K562 (cell line): Measurements from ENCODE around the gene CD151. TPM values are rescaled to one million over a fixed set of nuclear protein-coding genes. Genes with fewer than 3 reads are reported as not detected.
A peak's percentile ranks its signal among the peaks of the same experiment; 100 is the strongest.

Experiments
- CHCHD3 ChIP-seq: fragments of 250-450 bp; sonication (Bioruptor Pico); IDR thresholded peaks from 2 replicates; pipeline ENCODE4 v2.1.2; 2022; ENCODE audit warnings: mild to moderate bottlenecking
- DACH1 ChIP-seq: fragments of 450-650 bp; IDR thresholded peaks from 2 replicates; pipeline ENCODE4 v1.6.1; 2018; ENCODE audit not compliant: partially characterized antibody
- HNRNPL ChIP-seq: fragments of 200-400 bp; formaldehyde crosslinking; IDR thresholded peaks from 2 replicates; pipeline ENCODE4 v1.6.1; 2017; ENCODE audit warnings: low read depth, mild to moderate bottlenecking, low read length
- MYBL2 ChIP-seq, 2 experiments: fragments of 450-650 bp in 1 of 2; sonication (generic) in 1 of 2; formaldehyde crosslinking in 1 of 2; IDR thresholded peaks; 2 replicates each; pipeline versions ENCODE4 v1.6.1 to v1.8.1; 2017 to 2022; ENCODE audit warnings: borderline replicate concordance in 1 of 2, inconsistent platforms in 1 of 2, low read depth in 1 of 2, mild to moderate bottlenecking in 1 of 2, missing genetic modification reagents in 1 of 2, moderate library complexity in 1 of 2
- SMAD4 ChIP-seq: fragments of 250-450 bp; sonication (Bioruptor Pico); conservative IDR thresholded peaks from 2 replicates; pipeline ENCODE4 v1.8.0; 2021; ENCODE audit warnings: inconsistent platforms, mild to moderate bottlenecking, moderate library complexity
- ZNF197 ChIP-seq: fragments of 200-800 bp; sonication (Bioruptor generic); IDR thresholded peaks from 2 replicates; pipeline ENCODE4 v1.6.1; 2016; ENCODE audit warnings: low read depth, missing genetic modification characterization, missing compliant biosample characterization
- polyA plus RNA-seq, 8 experiments: library from polyadenylated mRNA; depleted of rRNA in 4 of 8; stranded (reverse) in 5 of 8; unstranded in 3 of 8; fragments of >200 nt; fragmentation: Nextera tagmentation in 2 of 8; fragmentation: Illumina TruSeq in 1 of 8; extraction: Ambion mirVana in 2 of 8; extraction: Trizol in 1 of 8; gene quantifications; 2 replicates each; pipeline versions ENCODE4 v1.2.1 to v1.2.3, GENCODE V29; 2011 to 2014; ENCODE audit warnings: inconsistent platforms in 1 of 8, missing spikeins in 1 of 8
- total RNA-seq, 7 experiments: library from RNA; depleted of rRNA in 6 of 7; stranded (reverse); fragments of >200 nt in 6 of 7; fragmentation: Illumina TruSeq in 2 of 7; extraction: Trizol in 2 of 7; gene quantifications; 2 replicates each; pipeline versions ENCODE4 v1.2.1 to v1.2.3, GENCODE V29; 2011 to 2021; ENCODE audit warnings: low replicate concordance in 1 of 7
- TF ChIP-seq, protein P1 (sequence below): fragments of 150-350 bp; IDR thresholded peaks from 2 replicates; pipeline ENCODE4 v1.6.1; 2014; ENCODE audit warnings: low read depth, mild to moderate bottlenecking, low read length, borderline replicate concordance
- TF ChIP-seq, protein P2 (sequence below): sonication (generic); formaldehyde crosslinking; IDR thresholded peaks from 2 replicates; pipeline ENCODE4 v1.8.0; 2022; ENCODE audit warnings: missing genetic modification reagents, mild to moderate bottlenecking, moderate library complexity, borderline replicate concordance

CD151 gene
- total and polyA plus RNA-seq, 9 of the 15 experiments (the other 6 are each of a cell fraction or from before 2014, with no cell fraction given) = 2.3 to 187 (median 140) TPM

DNA sequence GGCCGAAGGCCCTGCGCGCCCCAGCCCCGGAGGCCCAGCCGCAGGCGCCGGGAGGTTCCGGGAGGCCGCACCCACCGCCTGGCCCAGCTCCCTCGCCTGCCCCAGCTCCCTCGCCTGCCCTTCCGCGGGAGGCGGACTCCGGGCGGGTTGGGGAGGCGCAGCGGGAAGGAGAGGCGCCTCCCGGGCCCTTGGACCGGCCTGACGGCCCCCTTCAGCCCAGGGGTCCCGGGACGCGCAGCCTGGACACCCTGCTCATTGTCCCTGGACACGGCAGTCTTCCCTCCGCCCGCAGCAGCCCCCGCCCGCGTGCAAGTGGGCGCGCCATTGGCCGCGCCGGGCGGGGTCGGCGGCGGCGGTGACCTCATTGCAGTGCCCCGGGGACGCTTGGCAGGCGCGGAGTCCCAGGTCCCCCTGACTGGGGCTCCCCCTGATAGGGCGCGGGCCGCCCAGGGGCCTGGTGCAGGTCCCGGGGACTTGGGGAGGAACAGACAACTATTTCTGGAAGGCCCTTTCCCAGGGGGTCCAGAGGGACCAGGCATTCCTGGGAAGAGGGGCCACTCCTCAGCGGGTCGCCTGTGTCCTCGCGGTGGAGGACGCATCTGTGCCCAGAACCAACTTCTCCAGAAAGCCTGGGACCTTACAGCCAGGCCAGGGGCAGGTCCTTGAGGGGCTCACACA, 501 bp downstream of the CD151 start (continued):
- TF ChIP-seq, protein P1, sequence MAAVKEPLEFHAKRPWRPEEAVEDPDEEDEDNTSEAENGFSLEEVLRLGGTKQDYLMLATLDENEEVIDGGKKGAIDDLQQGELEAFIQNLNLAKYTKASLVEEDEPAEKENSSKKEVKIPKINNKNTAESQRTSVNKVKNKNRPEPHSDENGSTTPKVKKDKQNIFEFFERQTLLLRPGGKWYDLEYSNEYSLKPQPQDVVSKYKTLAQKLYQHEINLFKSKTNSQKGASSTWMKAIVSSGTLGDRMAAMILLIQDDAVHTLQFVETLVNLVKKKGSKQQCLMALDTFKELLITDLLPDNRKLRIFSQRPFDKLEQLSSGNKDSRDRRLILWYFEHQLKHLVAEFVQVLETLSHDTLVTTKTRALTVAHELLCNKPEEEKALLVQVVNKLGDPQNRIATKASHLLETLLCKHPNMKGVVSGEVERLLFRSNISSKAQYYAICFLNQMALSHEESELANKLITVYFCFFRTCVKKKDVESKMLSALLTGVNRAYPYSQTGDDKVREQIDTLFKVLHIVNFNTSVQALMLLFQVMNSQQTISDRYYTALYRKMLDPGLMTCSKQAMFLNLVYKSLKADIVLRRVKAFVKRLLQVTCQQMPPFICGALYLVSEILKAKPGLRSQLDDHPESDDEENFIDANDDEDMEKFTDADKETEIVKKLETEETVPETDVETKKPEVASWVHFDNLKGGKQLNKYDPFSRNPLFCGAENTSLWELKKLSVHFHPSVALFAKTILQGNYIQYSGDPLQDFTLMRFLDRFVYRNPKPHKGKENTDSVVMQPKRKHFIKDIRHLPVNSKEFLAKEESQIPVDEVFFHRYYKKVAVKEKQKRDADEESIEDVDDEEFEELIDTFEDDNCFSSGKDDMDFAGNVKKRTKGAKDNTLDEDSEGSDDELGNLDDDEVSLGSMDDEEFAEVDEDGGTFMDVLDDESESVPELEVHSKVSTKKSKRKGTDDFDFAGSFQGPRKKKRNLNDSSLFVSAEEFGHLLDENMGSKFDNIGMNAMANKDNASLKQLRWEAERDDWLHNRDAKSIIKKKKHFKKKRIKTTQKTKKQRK = no peak
- no peak for TF ChIP-seq DACH1
- no peak for TF ChIP-seq MYBL2 (IDR thresholded peaks at IDR 0.05; ENCODE audit: low read depth)
- no peak for TF ChIP-seq MYBL2 (CRISPR knock-in tag; IDR thresholded peaks at IDR 0.05; ENCODE audit: borderline replicate concordance)
- no peak for TF ChIP-seq CHCHD3
- 0 out of 2 replicates have a peak, but pooled peaks have one; percentile 26 for TF ChIP-seq HNRNPL
- TF ChIP-seq SMAD4 (CRISPR knock-in tag) = peak; percentile 71
- no peak for TF ChIP-seq ZNF197 (CRISPR knock-in tag)
- TF ChIP-seq, protein P2, sequence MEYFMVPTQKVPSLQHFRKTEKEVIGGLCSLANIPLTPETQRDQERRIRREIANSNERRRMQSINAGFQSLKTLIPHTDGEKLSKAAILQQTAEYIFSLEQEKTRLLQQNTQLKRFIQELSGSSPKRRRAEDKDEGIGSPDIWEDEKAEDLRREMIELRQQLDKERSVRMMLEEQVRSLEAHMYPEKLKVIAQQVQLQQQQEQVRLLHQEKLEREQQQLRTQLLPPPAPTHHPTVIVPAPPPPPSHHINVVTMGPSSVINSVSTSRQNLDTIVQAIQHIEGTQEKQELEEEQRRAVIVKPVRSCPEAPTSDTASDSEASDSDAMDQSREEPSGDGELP = no peak
